ENCODE results near the gene MYH3. TPM values are rescaled to one million over a fixed set of nuclear protein-coding genes. Genes with fewer than 3 reads are reported as not detected.

MYH3 gene
- total RNA-seq, 1 experiment from 2014 or later = 2.1 TPM

DNA sequence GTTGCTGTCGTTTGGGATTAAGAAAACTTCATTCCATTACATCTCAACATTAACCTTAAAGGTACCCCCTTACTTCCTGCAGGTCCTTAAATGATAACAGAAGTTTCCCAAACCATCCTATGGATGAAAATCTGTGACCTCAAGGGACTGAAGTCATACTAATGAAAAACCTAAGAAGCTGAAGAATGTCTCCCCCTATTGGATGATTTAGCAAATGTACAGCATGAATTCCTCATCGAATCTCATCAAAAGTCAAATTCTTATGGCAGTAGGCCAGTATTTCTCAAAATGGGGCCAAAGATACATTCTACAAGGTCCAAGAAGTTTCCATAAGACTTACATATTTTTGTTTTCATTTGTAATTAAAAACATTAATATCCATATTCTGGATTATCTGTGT is 26.7 kb upstream of the MYH3 start:
- DNase-seq (ENCODE audit: unreplicated experiment) = peak; percentile 30
- BruUV-seq (replicated peaks) = no TSS peak
- CTCF ChIA-PET = interaction anchor here (0.8 to 1.8 kb wide), 5 partner anchors 9 to 66 kb away, joined by 5 to 8 read pairs (median 6); no protein-coding TSS in a partner anchor
- POLR2A ChIA-PET = interaction anchor here (0.6 to 1.2 kb wide), 3 partner anchors 11 to 1257 kb away, joined by 3 to 4 read pairs (median 3); no protein-coding TSS in a partner anchor
- Mint-ChIP-seq H3K4me1 (ENCODE audit: insufficient read depth, unreplicated experiment) (no peaks in the 10 kb centered on the region), H3K36me3 (ENCODE audit: insufficient read depth, unreplicated experiment) (peaks cover 88% of the 10 kb centered on the region), H3K4me3 (ENCODE audit: unreplicated experiment) (no peak overlapping the region), H3K9me3 (ENCODE audit: unreplicated experiment) (no peaks in the 10 kb centered on the region), H3K27ac (ENCODE audit: low read depth, unreplicated experiment) (peak overlapping the region; percentile 39), H3K27me3 (ENCODE audit: insufficient read depth, unreplicated experiment) (no peaks in the 10 kb centered on the region)
- intact Hi-C loops (cut with micrococcal nuclease) = no loop called here
- TF ChIP-seq, protein P1, sequence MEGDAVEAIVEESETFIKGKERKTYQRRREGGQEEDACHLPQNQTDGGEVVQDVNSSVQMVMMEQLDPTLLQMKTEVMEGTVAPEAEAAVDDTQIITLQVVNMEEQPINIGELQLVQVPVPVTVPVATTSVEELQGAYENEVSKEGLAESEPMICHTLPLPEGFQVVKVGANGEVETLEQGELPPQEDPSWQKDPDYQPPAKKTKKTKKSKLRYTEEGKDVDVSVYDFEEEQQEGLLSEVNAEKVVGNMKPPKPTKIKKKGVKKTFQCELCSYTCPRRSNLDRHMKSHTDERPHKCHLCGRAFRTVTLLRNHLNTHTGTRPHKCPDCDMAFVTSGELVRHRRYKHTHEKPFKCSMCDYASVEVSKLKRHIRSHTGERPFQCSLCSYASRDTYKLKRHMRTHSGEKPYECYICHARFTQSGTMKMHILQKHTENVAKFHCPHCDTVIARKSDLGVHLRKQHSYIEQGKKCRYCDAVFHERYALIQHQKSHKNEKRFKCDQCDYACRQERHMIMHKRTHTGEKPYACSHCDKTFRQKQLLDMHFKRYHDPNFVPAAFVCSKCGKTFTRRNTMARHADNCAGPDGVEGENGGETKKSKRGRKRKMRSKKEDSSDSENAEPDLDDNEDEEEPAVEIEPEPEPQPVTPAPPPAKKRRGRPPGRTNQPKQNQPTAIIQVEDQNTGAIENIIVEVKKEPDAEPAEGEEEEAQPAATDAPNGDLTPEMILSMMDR (IDR thresholded peaks at IDR 0.05; ENCODE audit: unreplicated experiment) = peak; percentile 27

DNA sequence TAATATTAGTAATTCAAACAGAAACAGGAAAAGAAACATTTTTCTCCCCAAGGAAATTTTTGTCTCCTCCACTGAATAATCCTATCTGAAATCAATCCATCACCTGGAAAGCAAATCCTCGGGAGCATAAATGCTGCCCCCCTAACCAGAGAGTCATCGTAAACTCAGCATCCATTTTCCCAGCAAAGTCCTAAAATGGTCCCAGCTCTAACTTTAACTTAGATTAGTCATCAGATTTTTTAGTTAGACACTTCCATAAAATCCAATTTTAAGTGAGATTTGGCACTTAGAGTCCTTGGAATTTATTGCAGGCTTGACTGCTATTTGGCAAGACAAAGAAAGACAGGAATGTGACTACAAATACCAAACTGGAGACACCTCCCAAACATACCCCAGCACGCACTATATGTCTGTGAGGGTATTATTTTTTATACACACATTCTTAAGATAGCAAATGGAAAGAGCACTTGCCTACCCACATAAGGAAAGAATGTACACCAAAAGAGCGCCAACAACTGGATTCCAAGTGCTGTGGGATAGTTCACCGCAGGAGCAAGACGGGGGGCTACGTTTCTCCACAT is 24.8 kb upstream of the MYH3 start:
- Mint-ChIP-seq H3K27me3 (ENCODE audit: insufficient read depth, unreplicated experiment) (no peaks in the 10 kb centered on the region), H3K4me1 (ENCODE audit: insufficient read depth, unreplicated experiment) (no peaks in the 10 kb centered on the region), H3K36me3 (ENCODE audit: insufficient read depth, unreplicated experiment) (peaks cover 86% of the 10 kb centered on the region), H3K9me3 (ENCODE audit: unreplicated experiment) (no peaks in the 10 kb centered on the region), H3K4me3 (ENCODE audit: unreplicated experiment) (no peak overlapping the region), H3K27ac (ENCODE audit: low read depth, unreplicated experiment) (no peak overlapping the region)
- no peak for DNase-seq (ENCODE audit: unreplicated experiment)
- intact Hi-C loops (cut with micrococcal nuclease) = no loop called here
- BruUV-seq (replicated peaks) = no TSS peak
- POLR2A ChIA-PET = no interaction called here
- TF ChIP-seq, protein P1 (IDR thresholded peaks at IDR 0.05; ENCODE audit: unreplicated experiment) = no peak
- CTCF ChIA-PET = interaction anchor here (0.6 to 2.8 kb wide), 3 partner anchors 14 to 52 kb away, joined by 3 to 15 read pairs (median 3); no protein-coding TSS in a partner anchor

DNA sequence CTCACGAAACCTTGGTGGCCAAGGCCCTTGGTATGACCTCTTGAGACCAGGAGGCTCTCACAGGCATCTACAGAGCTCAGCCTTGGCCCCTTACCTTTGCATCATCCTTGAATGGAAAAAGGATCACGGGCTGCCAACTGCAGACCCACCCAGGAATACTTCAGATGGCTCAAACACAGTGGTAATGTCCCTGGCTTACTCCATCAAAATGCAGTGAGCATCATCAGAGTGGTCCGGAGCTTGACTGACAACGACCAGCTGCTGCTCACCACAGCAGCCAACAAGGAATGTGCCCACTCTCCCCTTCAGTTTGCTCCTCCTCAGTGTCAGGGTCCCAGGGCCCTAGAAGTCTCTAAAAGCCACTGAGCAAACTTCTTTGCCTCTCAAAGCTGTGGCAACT is 17.6 kb upstream of the MYH3 start:
- no peak for DNase-seq (ENCODE audit: unreplicated experiment)
- TF ChIP-seq, protein P1 (IDR thresholded peaks at IDR 0.05; ENCODE audit: unreplicated experiment) = no peak
- intact Hi-C loops (cut with micrococcal nuclease) = no loop called here
- no peaks in the 10 kb centered on the region for H3K9me3 Mint-ChIP-seq (ENCODE audit: unreplicated experiment)
- ChIA-PET POLR2A (no interaction called here), CTCF (interaction anchor here (1.1 to 1.9 kb wide), 5 partner anchors 9 to 62 kb away, joined by 3 to 8 read pairs (median 5); no protein-coding TSS in a partner anchor)
- H3K36me3 Mint-ChIP-seq (ENCODE audit: insufficient read depth, unreplicated experiment) = peaks cover 25% of the 10 kb centered on the region
- H3K27me3 Mint-ChIP-seq (ENCODE audit: insufficient read depth, unreplicated experiment) = no peaks in the 10 kb centered on the region
- H3K27ac Mint-ChIP-seq (ENCODE audit: low read depth, unreplicated experiment) = no peak overlapping the region
- BruUV-seq (replicated peaks) = no TSS peak
- no peak overlapping the region for H3K4me3 Mint-ChIP-seq (ENCODE audit: unreplicated experiment)
- no peaks in the 10 kb centered on the region for H3K4me1 Mint-ChIP-seq (ENCODE audit: insufficient read depth, unreplicated experiment)

DNA sequence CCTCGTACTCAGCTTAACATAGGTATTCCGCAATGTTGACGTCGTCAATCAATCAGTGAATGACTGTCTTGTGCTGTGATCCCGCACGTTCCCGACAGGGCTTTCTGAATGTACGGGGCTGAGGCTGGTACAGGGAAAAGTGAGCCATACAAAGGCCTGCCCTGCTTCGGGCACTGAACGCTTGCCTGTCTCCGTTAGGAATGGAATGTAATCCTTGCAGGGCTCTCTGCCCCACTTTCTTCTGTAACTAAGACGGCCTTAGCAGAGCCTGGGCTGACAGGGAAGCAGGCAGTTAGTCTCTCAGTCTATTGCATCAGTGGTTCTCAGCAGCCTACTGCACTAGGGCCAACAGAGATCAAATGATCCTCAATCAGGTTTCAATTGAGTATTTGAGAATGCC is 16.2 kb upstream of the MYH3 start:
- intact Hi-C loops (cut with micrococcal nuclease) = no loop called here
- TF ChIP-seq, protein P1 (IDR thresholded peaks at IDR 0.05; ENCODE audit: unreplicated experiment) = no peak
- H3K27ac Mint-ChIP-seq (ENCODE audit: low read depth, unreplicated experiment) = no peak overlapping the region
- POLR2A ChIA-PET = no interaction called here
- H3K4me3 Mint-ChIP-seq (ENCODE audit: unreplicated experiment) = no peak overlapping the region
- no TSS peak for BruUV-seq (replicated peaks)
- H3K27me3 Mint-ChIP-seq (ENCODE audit: insufficient read depth, unreplicated experiment) = no peaks in the 10 kb centered on the region
- no peaks in the 10 kb centered on the region for H3K9me3 Mint-ChIP-seq (ENCODE audit: unreplicated experiment)
- CTCF ChIA-PET = no interaction called here
- peaks cover 12% of the 10 kb centered on the region for H3K36me3 Mint-ChIP-seq (ENCODE audit: insufficient read depth, unreplicated experiment)
- no peak for DNase-seq (ENCODE audit: unreplicated experiment)
- no peaks in the 10 kb centered on the region for H3K4me1 Mint-ChIP-seq (ENCODE audit: insufficient read depth, unreplicated experiment)
